Fibroblast of lung (primary cell): ENCODE results near the gene RNF224. TPM values are rescaled to one million over a fixed set of nuclear protein-coding genes. Genes with fewer than 3 reads are reported as not detected.

Experiments
- DNase-seq, 2 donors: peaks; one replicate each; pipeline versions ENCODE4 v3.0.0 to v3.0.0-alpha.2; 2010; ENCODE audit warnings: low read depth in 2 of 2
- H2AFZ ChIP-seq: 2 replicates; pipeline ENCODE4 v1.5.1; 2012; ENCODE audit warnings: low read length, control low read depth, inconsistent platforms
- H3K27ac ChIP-seq: 2 replicates; pipeline ENCODE4 v1.5.1; 2011; ENCODE audit warnings: low read length, control low read depth; ENCODE audit not compliant: insufficient read depth
- H3K27me3 ChIP-seq: 2 replicates; pipeline ENCODE4 v1.5.1; 2011; ENCODE audit warnings: mild to moderate bottlenecking, low read length; ENCODE audit not compliant: control insufficient read depth, insufficient read depth
- H3K36me3 ChIP-seq: 2 replicates; pipeline ENCODE4 v1.5.1; 2011; ENCODE audit warnings: low read length; ENCODE audit not compliant: control insufficient read depth, insufficient read depth
- H3K4me1 ChIP-seq: 2 replicates; pipeline ENCODE4 v1.5.1; 2011; ENCODE audit warnings: low read length; ENCODE audit not compliant: control insufficient read depth, insufficient read depth; ENCODE audit errors: extremely low read depth
- H3K4me2 ChIP-seq: 2 replicates; pipeline ENCODE4 v1.5.1; 2011; ENCODE audit warnings: low read length, control low read depth; ENCODE audit not compliant: insufficient read depth; ENCODE audit errors: extremely low read depth
- H3K4me3 ChIP-seq, 4 experiments: fragments of 200-600 bp in 1 of 4; sonication (generic) in 1 of 4; replicated peaks in 1 of 4; 2 replicates each; pipeline ENCODE4 v1.5.1; 2011 to 2016; ENCODE audit warnings: low read length in 4 of 4, low read depth in 3 of 4, mild to moderate bottlenecking in 3 of 4, control low read depth in 2 of 4, inconsistent platforms in 1 of 4, mixed read lengths in 1 of 4; ENCODE audit not compliant: insufficient read depth in 1 of 4; ENCODE audit errors: control extremely low read depth in 1 of 4
- H3K79me2 ChIP-seq: 2 replicates; pipeline ENCODE4 v1.5.1; 2012; ENCODE audit warnings: mild to moderate bottlenecking, low read length, inconsistent platforms; ENCODE audit not compliant: control insufficient read depth, insufficient read depth
- H3K9ac ChIP-seq: 2 replicates; pipeline ENCODE4 v1.5.1; 2011; ENCODE audit warnings: mild to moderate bottlenecking, low read length, control low read depth; ENCODE audit not compliant: insufficient read depth
- H3K9me3 ChIP-seq: 2 replicates; pipeline ENCODE4 v1.5.1; 2012; ENCODE audit warnings: low read depth, low read length; ENCODE audit not compliant: control insufficient read depth, insufficient read depth
- H4K20me1 ChIP-seq: 2 replicates; pipeline ENCODE4 v1.5.1; 2011; ENCODE audit warnings: low read length; ENCODE audit not compliant: control insufficient read depth, insufficient read depth; ENCODE audit errors: extremely low read depth
- CTCF ChIP-seq, 2 donors: IDR thresholded peaks in 1 of 2; conservative IDR thresholded peaks in 1 of 2; 1 replicate in 1 of 2; 2 replicates in 1 of 2; pipeline ENCODE4 v1.5.1; 2011 to 2012; ENCODE audit warnings: low read length in 2 of 2, control low read depth in 1 of 2, inconsistent platforms in 1 of 2, low read depth in 1 of 2, mild to moderate bottlenecking in 1 of 2
- EZH2 ChIP-seq: IDR thresholded peaks from 2 replicates; pipeline ENCODE4 v1.5.1; 2012; ENCODE audit warnings: low read length, control low read depth, mild to moderate bottlenecking; ENCODE audit errors: missing control alignments
- polyA plus RNA-seq, 2 donors: library from polyadenylated mRNA; depleted of rRNA in 1 of 2; stranded (reverse) in 1 of 2; unstranded in 1 of 2; fragments of >200 nt; gene quantifications; 2 replicates each; pipeline ENCODE4 v1.2.1, GENCODE V29; 2011 to 2012; ENCODE audit warnings: missing spikeins in 1 of 2
- total RNA-seq: library from RNA; depleted of rRNA; stranded (reverse); fragments of >200 nt; gene quantifications from 2 replicates; pipeline ENCODE4 v1.2.1, GENCODE V29; 2014

Gene RNF224
- total and polyA plus RNA-seq, 2 donors (not counting 1 experiment from before 2014, with no cell fraction given) = under 0.01 TPM; not detected in 1

DNA sequence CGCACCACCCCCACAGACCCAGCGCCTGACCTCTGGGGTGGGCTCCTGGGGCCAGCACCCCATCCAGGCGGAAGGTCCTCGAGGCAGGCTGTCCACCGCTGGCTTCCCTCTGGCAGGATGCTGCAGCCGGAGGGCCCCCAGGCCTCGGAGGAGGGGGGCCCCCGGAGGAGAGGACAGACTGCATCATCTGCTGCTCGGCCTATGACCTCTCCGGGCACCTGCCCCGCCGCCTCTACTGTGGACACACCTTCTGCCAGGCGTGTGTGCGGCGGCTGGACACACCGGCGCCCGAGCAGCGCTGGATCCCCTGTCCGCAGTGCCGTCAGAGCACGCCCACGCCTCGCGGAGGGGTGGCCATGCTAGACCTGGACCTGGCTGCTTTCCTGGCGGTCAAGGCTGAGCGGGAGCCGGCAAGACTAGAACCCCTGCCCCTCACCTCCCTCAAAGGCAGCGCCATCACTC is 1.2 kb downstream of the RNF224 start:
- Histone ChIP-seq H3K27ac (no peak overlapping the region), H3K79me2 (no peaks in the 10 kb centered on the region), H4K20me1 (no peaks in the 10 kb centered on the region), H2AFZ (no peak overlapping the region), H3K36me3 (no peaks in the 10 kb centered on the region), H3K9ac (no peak overlapping the region), H3K4me2 (no peak overlapping the region), H3K9me3 (no peaks in the 10 kb centered on the region), H3K27me3 (no peaks in the 10 kb centered on the region), H3K4me1 (no peaks in the 10 kb centered on the region), H3K4me3 (no peak overlapping the region)
- TF ChIP-seq CTCF (conservative IDR thresholded peaks at IDR 0.05 in 1 of 2, IDR thresholded peaks at IDR 0.05 in 1 of 2; ENCODE audit: low read depth in 1 of 2, low read length in 2 of 2) (no peak), EZH2 (no peak)
- DNase-seq = no peak

DNA sequence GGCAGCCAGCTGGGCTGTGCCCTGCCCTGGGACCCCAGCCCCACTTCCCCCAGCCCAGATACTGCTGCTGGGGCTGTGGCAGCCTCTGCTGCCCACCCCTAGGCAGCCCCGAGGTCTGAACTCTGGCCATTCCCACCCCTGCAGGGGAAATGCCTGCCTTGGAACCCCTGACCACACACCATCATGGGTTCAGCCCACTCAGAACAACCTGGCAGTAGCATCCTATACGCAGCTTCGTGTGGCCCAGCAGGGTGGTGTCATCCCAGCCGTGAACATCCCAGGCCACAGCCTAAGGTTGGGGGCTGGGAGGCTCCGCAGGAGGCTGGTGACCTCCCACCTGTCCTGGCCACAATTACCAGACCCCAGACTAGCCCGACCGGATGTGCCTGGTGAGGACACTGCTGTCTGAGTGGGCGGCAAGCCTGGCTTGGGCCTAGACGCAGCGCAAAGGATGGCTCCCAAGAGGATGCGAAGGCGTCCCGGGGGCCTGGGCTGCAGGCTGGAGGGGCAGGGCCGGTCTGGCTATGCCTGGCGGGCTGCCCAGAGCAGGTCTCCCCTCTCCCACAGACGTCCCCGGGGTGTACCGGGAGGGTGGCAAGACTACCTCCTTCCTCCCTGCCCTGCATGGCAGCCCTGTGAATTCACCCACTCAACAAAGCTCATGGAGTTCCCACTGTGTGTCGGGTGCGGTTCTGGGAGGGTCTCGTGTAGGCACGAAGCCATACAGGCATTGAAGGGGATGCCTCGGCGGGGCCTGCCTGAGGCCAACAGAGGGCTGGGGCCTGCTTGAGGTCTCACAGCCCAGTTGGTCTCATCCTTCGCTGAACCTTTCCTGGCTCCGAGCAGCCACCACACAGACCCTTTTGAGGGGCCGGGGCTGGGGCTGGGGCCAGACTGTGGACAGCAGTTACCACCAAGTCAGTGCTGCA is 1.9 kb downstream of the RNF224 start:
- Histone ChIP-seq H3K36me3 (no peaks in the 10 kb centered on the region), H3K27me3 (no peaks in the 10 kb centered on the region), H4K20me1 (no peaks in the 10 kb centered on the region), H3K9me3 (no peaks in the 10 kb centered on the region), H3K4me3 (no peak overlapping the region), H3K27ac (no peak overlapping the region), H2AFZ (no peak overlapping the region), H3K9ac (no peak overlapping the region), H3K4me1 (no peaks in the 10 kb centered on the region), H3K4me2 (no peak overlapping the region), H3K79me2 (no peaks in the 10 kb centered on the region)
- DNase-seq = no peak
- TF ChIP-seq EZH2 (no peak), CTCF (conservative IDR thresholded peaks at IDR 0.05 in 1 of 2, IDR thresholded peaks at IDR 0.05 in 1 of 2; ENCODE audit: low read depth in 1 of 2, low read length in 2 of 2) (no peak)

- no peaks in the 10 kb centered on the region for H3K79me2 ChIP-seq
- H2AFZ ChIP-seq = no peak overlapping the region
- no peak overlapping the region for H3K9ac ChIP-seq
- no peaks in the 10 kb centered on the region for H3K27me3 ChIP-seq
- no peak for DNase-seq
- H3K36me3 ChIP-seq = no peaks in the 10 kb centered on the region
- no peak overlapping the region for H3K4me2 ChIP-seq
- H3K4me3 ChIP-seq = no peak overlapping the region
- TF ChIP-seq CTCF (conservative IDR thresholded peaks at IDR 0.05 in 1 of 2, IDR thresholded peaks at IDR 0.05 in 1 of 2; ENCODE audit: low read depth in 1 of 2, low read length in 2 of 2) (no peak), EZH2 (no peak)
- no peaks in the 10 kb centered on the region for H3K4me1 ChIP-seq
- no peaks in the 10 kb centered on the region for H3K9me3 ChIP-seq
- H3K27ac ChIP-seq = no peak overlapping the region
- H4K20me1 ChIP-seq = no peaks in the 10 kb centered on the region
These were observed 2.8 kb downstream of the RNF224 start for GRCh38 chr9:137229903-137230704.
